ENCODE data around the gene PKN2.

GRCh38 chr1:88812366-88812765, 128.3 kb downstream of the PKN2 start:
- TF ChIP-seq POLR2A (IDR thresholded peaks at IDR 0.05), result no peak
- TF ChIP-seq CTCF (IDR thresholded peaks at IDR 0.05), result no peak
- TF ChIP-seq POLR2AphosphoS5 (IDR thresholded peaks at IDR 0.05), result no peak

All from transverse colon (tissue), 4 donors.